GM12875 (cell line): Measurements from ENCODE around the gene INSYN1.

Experiments used
- H3K4me3 ChIP-seq: one replicate; pipeline ENCODE4 v1.5.1; 2011; ENCODE audit warnings: low read depth, low read length, control low read depth
- CTCF ChIP-seq: IDR thresholded peaks from 2 replicates; pipeline ENCODE4 v1.5.1; 2011; ENCODE audit warnings: low read depth, mild to moderate bottlenecking, control low read depth, inconsistent platforms, low read length, moderate library complexity, borderline replicate concordance; ENCODE audit not compliant: insufficient read depth

Gene INSYN1

GRCh38 chr15:73755481-73755880 lies 2.3 kb upstream of the INSYN1 start:
- TF ChIP-seq CTCF: no peak
- no peak overlapping the region for H3K4me3 ChIP-seq

GRCh38 chr15:73754461-73754860 lies 1.3 kb upstream of the INSYN1 start:
- no peak overlapping the region for H3K4me3 ChIP-seq
- TF ChIP-seq CTCF: no peak

- no peak for TF ChIP-seq CTCF
Measured at GRCh38 chr15:73752806-73753193, 351 bp downstream of the INSYN1 start.

GRCh38 chr15:73751899-73752805 lies 999 bp downstream of the INSYN1 start:
- no peak overlapping the region for H3K4me3 ChIP-seq
- no peak for TF ChIP-seq CTCF

More at GRCh38 chr15:73752806-73753193, 351 bp downstream of the INSYN1 start:
- no peak overlapping the region for H3K4me3 ChIP-seq

GRCh38 chr15:73751511-73751898 lies 1.6 kb downstream of the INSYN1 start:
- TF ChIP-seq CTCF: no peak
- no peak overlapping the region for H3K4me3 ChIP-seq

- no peak for TF ChIP-seq CTCF
- no peak overlapping the region for H3K4me3 ChIP-seq
Measured at GRCh38 chr15:73750951-73751350, 2.2 kb downstream of the INSYN1 start.

- TF ChIP-seq CTCF: no peak
- no peak overlapping the region for H3K4me3 ChIP-seq
Measured at GRCh38 chr15:73750438-73750837, 2.7 kb downstream of the INSYN1 start.
